ENCODE data around the gene ARHGAP22. TPM values are rescaled to one million over a fixed set of nuclear protein-coding genes. Genes with fewer than 3 reads are reported as not detected.

The ARHGAP22 gene
- total and polyA plus RNA-seq, 2 of the 4 experiments (the other 2 are of a cell fraction): 28.3 to 30.2 TPM

DNA sequence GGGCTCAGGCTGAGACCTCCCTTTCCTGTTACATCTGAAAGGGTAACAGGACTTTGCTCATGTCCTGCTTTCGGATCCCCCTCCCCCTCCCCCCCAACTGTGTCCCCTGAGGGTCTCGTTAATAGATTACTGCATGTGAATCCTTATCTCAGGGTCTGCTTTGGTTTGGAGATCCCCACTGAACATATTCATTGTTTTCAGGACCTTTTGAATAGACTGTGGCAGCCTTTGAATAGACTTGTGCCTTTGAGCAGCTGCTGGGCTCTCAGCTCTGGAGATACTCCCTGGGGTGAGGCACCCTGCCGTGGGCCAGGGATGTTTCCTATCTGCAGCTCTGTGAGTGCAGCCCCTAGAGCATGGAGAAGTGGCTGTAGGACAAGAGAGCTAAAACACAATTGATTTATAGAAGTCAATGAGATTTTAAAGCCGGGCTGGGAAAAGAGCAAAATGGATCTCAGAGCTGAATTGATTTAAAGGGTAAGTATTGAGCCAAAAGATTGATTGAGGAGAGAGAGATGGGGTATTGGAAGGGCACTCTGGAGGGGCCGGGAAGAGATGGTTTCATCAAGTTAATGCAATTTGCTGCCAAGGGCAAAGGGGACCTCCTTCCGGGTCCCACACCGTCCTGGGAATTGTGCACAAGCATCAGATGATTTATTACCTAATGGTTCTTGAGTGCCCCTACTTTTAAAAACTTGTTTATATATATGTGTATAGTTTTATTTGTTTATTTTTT is 9.9 kb downstream of the ARHGAP22 start (continued):
- no peak for TF ChIP-seq SMC3 (IDR thresholded peaks at IDR 0.05; ENCODE audit: low read depth, low read length)

DNA sequence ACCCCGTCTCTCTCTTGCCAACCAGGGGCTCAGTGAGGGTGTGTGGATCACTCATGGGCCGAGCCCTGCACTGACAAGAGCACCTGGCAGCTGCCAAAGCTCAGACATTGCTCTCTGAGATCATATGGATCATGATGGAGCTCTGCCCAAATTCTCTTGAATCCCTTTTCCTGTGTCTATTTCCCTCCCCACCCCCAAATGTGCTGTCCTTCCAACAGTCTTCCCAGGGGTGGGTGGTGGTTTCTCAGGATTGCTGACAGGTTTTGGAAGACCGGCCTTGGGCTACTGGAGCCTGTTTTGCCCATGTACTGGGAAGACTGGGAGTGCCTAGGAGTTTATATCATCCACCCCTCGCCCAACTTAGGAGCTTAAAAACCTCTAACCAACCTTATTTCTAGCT is 10.5 kb downstream of the ARHGAP22 start:
- DNase-seq (no peak), ATAC-seq (ENCODE audit: low read depth) (no peak)
- Histone ChIP-seq H2AFZ (replicated peaks; ENCODE audit: low read length, poor library complexity) (no peak overlapping the region), H3K4ac (ENCODE audit: low read depth, low read length) (peak overlapping the region; percentile 36; the same call in 1 of the 2 replicates), H3K23ac (ENCODE audit: low read depth, low read length) (no peak overlapping the region), H3K18ac (ENCODE audit: low read depth, low read length) (no peak overlapping the region), H3K4me2 (ENCODE audit: low read depth, low read length) (no peak overlapping the region), H3K9me3 (ENCODE audit: control insufficient read depth, insufficient read depth, low read length) (no peaks in the 10 kb centered on the region), H2BK5ac (ENCODE audit: low read depth, low read length, poor library complexity, severe bottlenecking) (peak overlapping the region; percentile 18), H3K27me3 (ENCODE audit: control insufficient read depth, insufficient read depth, low read length) (no peaks in the 10 kb centered on the region), H4K20me1 (ENCODE audit: insufficient read depth, low read length) (peaks cover 10% of the 10 kb centered on the region; the same call in 1 of the 2 replicates), H3K79me1 (ENCODE audit: low read depth in 1 of 2, low read length in 2 of 2) (peaks cover 28 to 91% of the 10 kb centered on the region in 2 experiments), H2AK5ac (ENCODE audit: low read depth, low read length) (0 out of 2 replicates have a peak overlapping the region, but pooled peaks have one; percentile 14), H3K4me1 (ENCODE audit: control insufficient read depth, insufficient read depth, low read length) (peaks cover 25% of the 10 kb centered on the region), H3K56ac (ENCODE audit: extremely low read depth, insufficient read depth, low read length) (no peak overlapping the region), H3K4me3 (ENCODE audit: insufficient read depth, low read depth, low read length) (no peak overlapping the region), H4K5ac (ENCODE audit: low read depth, low read length) (no peak overlapping the region), H2BK120ac (ENCODE audit: low read depth, low read length) (no peak overlapping the region; the same call in 1 of the 2 replicates), H4K91ac (ENCODE audit: insufficient read depth, low read depth, low read length) (0 out of 2 replicates have a peak overlapping the region, but pooled peaks have one; percentile 24), H2BK20ac (ENCODE audit: low read depth, low read length) (no peak overlapping the region), H3K14ac (replicated peaks; ENCODE audit: low read depth, low read length) (peak overlapping the region; percentile 33; the same call in 1 of the 2 replicates), H3K9ac (ENCODE audit: low read depth, low read length) (no peak overlapping the region), H4K8ac (ENCODE audit: low read depth in 2 of 2, low read length in 2 of 2) (peak overlapping the region in 1 of 2 experiments; percentile 43; a peak in 2 of 4 replicates), H2AK9ac (replicated peaks; ENCODE audit: low read depth, low read length, poor library complexity) (no peak overlapping the region), H3K27ac (ENCODE audit: insufficient read depth, low read length) (no peak overlapping the region), H2BK15ac (ENCODE audit: low read depth, low read length) (no peak overlapping the region), H3K9me1 (ENCODE audit: insufficient read depth, low read length) (peaks cover 27% of the 10 kb centered on the region), H3K36me3 (ENCODE audit: control insufficient read depth, insufficient read depth, low read length) (peaks cover 1% of the 10 kb centered on the region; the same call in 1 of the 2 replicates)
- dilution Hi-C loops (cut with HindIII; ENCODE audit: low sequenced_read_pairs, unreplicated experiment): no loop called here
- ChIA-PET POLR2A (ENCODE audit: unreplicated experiment) (interaction anchor here (1.2 kb wide), 1 partner anchor 13 kb away, joined by 4 read pairs; no protein-coding TSS in a partner anchor), CTCF (interaction anchor here (0.7 kb wide), 1 partner anchor 307 kb away, joined by 3 read pairs; no protein-coding TSS in a partner anchor)
- in situ Hi-C loops (cut with MboI; ENCODE audit: low sequenced_read_pairs): no loop called here
- no CpG with 5 or more reads among the region's 4 CpGs for WGBS, 2 experiments (ENCODE audit: extremely low coverage in 2 of 2, insufficient read length in 1 of 2)
- intact Hi-C loops (cut with micrococcal nuclease): no loop called here
- BruUV-seq (replicated peaks): no TSS peak
- no peak for TF ChIP-seq RCOR1 (IDR thresholded peaks at IDR 0.05; ENCODE audit: insufficient replicate concordance, low read length)
- TF ChIP-seq CHD1 (IDR thresholded peaks at IDR 0.05; ENCODE audit: low read depth, low read length): no peak
- no peak for TF ChIP-seq CTCF (conservative IDR thresholded peaks at IDR 0.05; ENCODE audit: low read depth, low read length)
- no peak for TF ChIP-seq NFE2L2 (IDR thresholded peaks at IDR 0.05; ENCODE audit: low read depth, low read length)
- TF ChIP-seq POLR2A (IDR thresholded peaks at IDR 0.05; ENCODE audit: low read depth, low read length): no peak
- no peak for TF ChIP-seq FOS (IDR thresholded peaks at IDR 0.05; ENCODE audit: low read depth, low read length)
- TF ChIP-seq USF2 (IDR thresholded peaks at IDR 0.05; ENCODE audit: low read depth, low read length): no peak
- no peak for TF ChIP-seq CEBPB (IDR thresholded peaks at IDR 0.05; ENCODE audit: low read depth, low read length)
- TF ChIP-seq SMC3 (IDR thresholded peaks at IDR 0.05; ENCODE audit: low read depth, low read length): no peak
- TF ChIP-seq MXI1 (IDR thresholded peaks at IDR 0.05; ENCODE audit: borderline replicate concordance, low read depth, low read length): no peak
- TF ChIP-seq RAD21 (IDR thresholded peaks at IDR 0.05; ENCODE audit: low read length): no peak
- no peak for TF ChIP-seq MAZ (IDR thresholded peaks at IDR 0.05; ENCODE audit: borderline replicate concordance, low read depth, low read length)
- no peak for TF ChIP-seq RFX5 (IDR thresholded peaks at IDR 0.05; ENCODE audit: low read depth, low read length)
- TF ChIP-seq MAFK (IDR thresholded peaks at IDR 0.05; ENCODE audit: low read depth, low read length): no peak

All from IMR-90 (cell line).